ENCODE measurements around the gene PCDHA1.
"Not testable (repeated sequence)": the region's sequence is repeated elsewhere in the genome, so short reads cannot be mapped to it uniquely, and the experiment has no call there.

PCDHA1 gene

DNA sequence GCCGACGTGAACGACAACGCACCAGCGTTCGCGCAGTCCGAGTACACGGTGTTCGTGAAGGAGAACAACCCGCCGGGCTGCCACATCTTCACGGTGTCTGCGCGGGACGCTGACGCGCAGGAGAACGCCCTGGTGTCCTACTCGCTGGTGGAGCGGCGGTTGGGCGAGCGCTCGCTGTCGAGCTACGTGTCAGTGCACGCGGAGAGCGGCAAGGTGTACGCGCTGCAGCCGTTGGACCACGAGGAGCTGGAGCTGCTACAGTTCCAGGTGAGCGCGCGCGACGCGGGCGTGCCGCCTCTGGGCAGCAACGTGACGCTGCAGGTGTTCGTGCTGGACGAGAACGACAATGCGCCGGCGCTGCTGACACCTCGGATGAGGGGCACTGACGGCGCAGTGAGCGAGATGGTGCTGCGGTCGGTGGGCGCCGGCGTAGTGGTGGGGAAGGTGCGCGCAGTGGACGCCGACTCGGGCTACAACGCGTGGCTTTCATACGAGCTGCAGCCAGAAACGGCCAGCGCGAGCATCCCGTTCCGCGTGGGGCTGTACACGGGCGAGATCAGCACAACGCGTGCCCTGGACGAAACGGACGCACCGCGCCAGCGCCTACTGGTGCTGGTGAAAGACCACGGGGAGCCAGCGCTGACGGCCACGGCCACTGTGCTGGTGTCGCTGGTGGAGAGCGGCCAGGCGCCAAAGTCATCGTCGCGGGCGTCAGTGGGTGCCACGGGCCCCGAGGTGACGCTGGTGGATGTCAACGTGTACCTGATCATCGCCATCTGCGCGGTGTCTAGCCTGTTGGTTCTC is 64.1 kb downstream of the PCDHA1 start:
- not testable (repeated sequence) for DNase-seq (ENCODE audit: low spot score)

DNA sequence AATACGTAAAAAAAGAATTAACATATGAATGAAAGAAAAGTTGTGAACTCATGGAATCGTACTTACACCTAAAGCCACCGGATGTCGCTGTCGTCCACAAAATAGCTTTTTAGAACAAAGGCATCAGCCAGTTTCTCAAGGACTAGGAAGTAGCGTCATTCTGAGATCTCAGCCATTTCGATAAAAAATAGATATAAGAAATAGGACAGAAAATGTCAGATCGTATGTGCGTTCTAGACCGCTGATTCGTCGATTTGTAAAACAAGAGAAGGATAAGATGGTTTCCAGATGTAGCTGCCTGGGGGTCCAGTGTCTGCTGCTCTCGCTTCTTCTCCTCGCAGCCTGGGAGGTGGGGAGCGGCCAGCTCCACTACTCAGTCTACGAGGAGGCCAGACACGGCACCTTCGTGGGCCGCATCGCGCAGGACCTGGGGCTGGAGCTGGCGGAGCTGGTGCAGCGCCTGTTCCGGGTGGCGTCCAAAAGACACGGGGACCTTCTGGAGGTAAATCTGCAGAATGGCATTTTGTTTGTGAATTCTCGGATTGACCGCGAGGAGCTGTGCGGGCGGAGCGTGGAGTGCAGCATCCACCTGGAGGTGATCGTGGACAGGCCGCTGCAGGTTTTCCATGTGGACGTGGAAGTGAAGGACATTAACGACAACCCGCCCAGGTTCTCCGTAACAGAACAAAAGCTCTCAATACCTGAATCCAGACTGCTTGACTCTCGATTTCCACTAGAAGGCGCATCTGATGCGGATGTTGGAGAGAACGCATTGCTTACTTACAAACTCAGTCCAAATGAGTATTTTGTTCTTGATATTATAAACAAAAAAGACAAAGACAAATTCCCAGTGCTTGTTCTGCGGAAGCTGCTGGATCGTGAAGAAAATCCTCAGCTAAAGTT is 70.1 kb downstream of the PCDHA1 start, which contains the start of gene PCDHA10:
Gene PCDHA10 (plus strand): TSS at position 126 of the 903 bp plus-strand sequence. CDS start 152 bp downstream, at position 278.
- DNase-seq (ENCODE audit: low spot score): no peak

DNA sequence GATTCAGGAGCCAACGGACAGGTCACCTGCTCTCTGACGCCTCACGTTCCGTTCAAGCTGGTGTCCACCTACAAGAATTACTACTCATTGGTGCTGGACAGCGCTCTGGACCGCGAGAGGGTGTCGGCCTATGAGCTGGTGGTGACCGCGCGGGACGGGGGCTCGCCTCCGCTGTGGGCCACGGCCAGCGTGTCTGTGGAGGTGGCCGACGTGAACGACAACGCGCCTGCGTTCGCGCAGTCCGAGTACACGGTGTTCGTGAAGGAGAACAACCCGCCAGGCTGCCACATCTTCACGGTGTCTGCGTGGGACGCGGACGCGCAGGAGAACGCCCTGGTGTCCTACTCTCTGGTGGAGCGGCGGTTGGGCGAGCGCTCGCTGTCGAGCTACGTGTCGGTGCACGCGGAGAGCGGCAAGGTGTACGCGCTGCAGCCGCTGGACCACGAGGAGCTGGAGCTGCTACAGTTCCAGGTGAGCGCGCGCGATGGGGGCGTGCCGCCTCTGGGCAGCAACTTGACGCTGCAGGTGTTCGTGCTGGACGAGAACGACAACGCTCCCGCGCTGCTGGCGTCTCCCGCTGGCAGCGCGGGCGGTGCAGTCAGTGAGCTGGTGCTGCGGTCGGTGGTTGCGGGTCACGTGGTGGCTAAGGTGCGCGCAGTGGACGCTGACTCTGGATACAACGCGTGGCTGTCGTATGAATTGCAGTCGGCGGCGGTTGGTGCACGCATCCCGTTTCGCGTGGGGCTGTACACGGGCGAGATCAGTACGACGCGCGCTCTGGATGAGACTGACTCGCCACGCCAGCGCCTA is 71.4 kb downstream of the PCDHA1 start:
- no peak for DNase-seq (ENCODE audit: low spot score)

DNA sequence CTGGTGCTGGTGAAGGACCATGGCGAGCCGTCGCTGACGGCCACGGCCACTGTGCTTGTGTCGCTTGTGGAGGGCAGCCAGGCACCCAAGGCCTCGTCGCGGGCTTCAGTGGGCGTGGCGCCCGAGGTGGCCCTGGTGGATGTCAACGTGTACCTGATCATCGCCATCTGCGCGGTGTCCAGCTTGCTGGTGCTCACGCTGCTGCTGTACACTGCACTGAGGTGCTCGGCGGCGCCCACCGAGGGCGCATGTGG is 72.0 kb downstream of the PCDHA1 start:
- DNase-seq (ENCODE audit: low spot score): no peak

DNA sequence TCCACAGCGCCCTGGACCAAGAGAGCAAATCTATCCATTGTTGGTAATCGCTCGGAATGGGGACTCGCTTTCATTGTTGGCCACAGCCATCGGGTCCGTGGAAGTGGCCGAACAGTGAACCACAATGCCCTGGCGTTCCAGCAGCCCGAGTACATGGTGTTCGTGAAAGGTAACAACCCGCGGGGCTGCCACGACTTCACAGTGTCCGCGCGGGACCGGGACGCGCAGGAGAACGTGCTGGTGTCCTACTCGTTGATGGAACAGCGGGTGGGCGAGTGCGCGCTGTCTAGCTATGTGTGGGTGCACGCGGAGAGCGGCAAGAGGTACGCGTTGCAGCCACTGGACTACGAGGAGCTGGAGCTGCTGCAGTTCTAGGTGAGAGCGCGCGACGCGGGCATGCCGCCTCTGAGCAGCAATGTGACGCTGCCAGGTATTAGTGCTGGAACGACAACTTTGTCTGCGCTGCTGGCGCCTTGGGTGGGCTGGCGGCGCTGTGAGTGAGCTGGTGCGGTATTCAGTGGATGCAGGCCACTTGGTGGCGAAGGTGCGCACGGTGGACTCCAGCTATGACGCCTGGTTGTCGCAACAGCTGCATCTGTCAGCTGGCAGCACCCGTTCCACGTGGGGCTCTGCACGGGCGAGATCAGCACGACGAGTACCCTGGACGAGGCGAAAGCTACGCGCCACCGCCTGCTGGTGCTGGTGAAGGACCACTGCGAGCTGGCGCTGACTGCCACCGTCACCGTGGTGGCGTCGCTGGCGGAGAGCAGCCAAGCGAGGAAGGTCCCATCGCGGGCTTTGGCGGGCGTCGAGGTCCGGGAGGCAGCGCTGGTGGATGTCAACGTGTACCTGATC is 76.7 kb downstream of the PCDHA1 start:
- DNase-seq (ENCODE audit: low spot score): no peak

DNA sequence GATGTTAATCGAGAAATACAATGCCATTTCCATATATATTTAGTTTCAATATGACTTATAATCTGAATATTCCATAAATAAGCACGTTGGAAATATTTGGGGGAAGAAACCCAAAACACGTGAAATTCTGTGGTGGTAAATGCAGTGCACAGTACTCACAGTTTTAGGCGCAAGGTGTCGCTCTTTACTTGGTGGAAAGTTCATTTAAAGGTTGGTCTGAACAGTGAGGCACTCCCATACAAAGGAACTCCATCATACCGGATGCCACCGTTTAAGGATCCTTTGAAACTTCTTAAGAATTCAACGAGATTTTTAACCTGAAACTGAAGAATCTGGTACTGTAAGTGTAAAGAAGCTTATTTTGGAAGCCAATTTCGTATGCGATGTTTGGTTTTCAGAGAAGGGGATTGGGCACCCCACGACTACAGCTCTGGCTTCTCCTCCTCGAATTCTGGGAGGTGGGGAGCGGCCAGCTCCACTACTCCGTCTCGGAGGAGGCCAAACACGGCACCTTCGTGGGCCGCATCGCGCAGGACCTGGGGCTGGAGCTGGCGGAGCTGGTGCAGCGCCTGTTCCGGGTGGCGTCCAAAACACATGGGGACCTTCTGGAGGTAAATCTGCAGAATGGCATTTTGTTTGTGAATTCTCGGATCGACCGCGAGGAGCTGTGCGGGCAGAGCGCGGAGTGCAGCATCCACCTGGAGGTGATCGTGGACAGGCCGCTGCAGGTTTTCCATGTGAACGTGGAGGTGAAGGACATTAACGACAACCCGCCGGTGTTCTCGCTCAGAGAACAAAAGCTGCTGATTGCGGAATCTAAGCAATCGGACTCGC is 83.0 kb downstream of the PCDHA1 start, which contains the start of gene PCDHA11:
Gene PCDHA11 (plus strand): TSS at position 237 of the 834 bp plus-strand sequence. CDS start 147 bp downstream, at position 384.
- no peak for DNase-seq (ENCODE audit: low spot score)

DNA sequence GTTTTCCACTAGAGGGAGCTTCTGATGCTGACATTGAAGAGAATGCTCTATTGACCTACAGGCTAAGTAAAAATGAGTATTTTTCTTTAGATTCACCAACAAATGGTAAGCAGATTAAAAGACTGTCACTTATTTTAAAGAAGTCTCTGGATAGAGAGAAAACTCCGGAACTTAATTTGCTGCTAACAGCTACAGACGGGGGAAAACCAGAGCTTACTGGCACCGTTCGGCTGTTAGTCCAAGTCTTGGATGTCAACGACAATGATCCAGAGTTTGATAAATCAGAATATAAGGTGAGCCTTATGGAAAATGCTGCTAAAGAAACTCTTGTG is 83.6 kb downstream of the PCDHA1 start:
- DNase-seq (ENCODE audit: low spot score): no peak

DNA sequence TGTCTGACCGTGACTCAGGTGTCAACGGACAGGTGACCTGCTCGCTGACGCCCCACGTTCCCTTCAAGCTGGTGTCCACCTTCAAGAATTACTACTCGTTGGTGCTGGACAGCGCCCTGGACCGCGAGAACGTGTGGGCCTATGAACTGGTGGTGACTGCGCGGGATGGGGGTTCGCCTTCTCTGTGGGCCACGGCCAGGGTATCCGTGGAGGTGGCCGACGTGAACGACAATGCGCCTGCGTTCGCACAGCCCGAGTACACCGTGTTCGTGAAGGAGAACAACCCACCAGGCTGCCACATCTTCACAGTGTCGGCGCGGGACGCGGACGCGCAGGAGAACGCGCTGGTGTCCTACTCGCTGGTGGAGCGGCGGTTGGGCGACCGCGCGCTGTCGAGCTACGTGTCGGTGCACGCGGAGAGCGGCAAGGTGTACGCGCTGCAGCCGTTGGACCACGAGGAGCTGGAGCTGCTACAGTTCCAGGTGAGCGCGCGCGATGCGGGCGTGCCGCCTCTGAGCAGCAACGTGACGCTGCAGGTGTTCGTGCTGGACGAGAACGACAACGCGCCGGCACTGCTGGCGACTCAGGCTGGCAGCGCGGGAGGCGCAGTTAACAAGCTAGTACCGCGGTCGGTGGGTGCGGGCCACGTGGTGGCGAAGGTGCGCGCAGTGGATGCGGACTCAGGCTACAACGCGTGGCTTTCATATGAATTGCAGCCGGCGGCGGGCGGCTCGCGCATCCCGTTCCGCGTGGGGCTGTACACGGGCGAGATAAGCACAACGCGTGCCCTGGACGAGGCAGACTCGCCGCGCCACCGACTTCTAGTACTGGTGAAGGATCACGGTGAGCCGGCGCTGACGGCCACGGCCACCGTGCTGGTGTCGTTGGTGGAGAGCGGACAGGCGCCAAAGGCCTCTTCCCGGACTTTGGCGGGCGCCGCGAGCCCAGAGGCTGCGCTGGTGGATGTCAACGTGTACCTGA is 84.6 kb downstream of the PCDHA1 start:
- DNase-seq (ENCODE audit: low spot score): no peak

DNA sequence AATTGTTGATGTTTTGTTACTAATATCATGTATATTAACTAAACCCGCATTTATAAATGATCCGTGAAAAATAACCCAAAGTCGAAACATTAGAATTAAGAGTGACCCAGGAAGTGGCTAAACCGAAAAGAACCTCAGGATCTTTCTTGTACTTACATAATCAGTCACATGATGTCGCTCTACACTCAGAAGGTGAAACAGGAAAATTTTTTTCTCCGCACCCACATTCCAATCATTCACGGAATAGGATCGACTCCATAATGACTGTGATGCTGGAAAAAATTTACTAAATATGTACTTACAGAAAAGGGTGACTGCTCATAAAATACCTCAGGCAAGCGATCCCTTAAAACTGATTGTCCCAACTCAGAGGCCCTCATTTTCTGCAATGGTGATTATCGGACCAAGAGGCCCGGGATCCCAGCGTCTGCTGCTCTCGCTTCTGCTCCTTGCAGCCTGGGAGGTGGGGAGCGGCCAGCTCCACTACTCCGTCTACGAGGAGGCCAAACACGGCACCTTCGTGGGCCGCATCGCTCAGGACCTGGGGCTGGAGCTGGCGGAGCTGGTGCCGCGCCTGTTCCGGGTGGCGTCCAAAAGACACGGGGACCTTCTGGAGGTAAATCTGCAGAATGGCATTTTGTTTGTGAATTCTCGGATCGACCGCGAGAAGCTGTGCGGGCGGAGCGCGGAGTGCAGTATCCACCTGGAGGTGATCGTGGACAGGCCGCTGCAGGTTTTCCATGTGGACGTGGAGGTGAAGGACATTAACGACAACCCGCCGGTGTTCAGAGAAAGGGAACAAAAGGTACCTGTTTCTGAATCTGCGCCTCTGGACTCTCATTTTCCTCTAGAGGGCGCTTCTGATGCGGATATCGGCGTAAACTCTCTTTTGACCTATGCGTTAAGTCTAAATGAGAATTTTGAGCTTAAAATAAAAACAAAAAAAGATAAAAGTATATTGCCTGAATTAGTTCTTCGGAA is 89.4 kb downstream of the PCDHA1 start, which contains the start of gene PCDHA12:
Gene PCDHA12 (plus strand): TSS at position 224 of the 981 bp plus-strand sequence. CDS start 165 bp downstream, at position 389.
- DNase-seq (ENCODE audit: low spot score): no peak

DNA sequence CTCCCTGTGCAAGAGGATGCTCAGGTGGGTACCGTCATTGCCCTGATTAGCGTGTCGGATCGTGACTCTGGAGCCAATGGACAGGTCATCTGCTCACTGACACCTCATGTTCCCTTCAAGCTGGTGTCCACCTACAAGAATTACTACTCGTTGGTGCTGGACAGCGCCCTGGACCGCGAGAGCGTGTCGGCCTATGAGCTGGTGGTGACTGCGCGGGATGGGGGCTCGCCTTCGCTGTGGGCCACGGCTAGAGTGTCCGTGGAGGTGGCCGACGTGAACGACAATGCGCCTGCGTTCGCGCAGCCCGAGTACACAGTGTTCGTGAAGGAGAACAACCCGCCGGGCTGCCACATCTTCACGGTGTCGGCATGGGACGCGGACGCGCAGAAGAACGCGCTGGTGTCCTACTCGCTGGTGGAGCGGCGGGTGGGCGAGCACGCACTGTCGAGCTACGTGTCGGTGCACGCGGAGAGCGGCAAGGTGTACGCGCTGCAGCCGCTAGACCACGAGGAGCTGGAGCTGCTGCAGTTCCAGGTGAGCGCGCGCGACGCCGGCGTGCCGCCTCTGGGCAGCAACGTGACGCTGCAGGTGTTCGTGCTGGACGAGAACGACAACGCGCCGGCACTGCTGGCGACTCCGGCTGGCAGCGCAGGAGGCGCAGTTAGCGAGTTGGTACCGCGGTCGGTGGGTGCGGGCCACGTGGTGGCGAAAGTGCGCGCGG is 90.8 kb downstream of the PCDHA1 start:
- DNase-seq (ENCODE audit: low spot score): not testable (repeated sequence)

DNA sequence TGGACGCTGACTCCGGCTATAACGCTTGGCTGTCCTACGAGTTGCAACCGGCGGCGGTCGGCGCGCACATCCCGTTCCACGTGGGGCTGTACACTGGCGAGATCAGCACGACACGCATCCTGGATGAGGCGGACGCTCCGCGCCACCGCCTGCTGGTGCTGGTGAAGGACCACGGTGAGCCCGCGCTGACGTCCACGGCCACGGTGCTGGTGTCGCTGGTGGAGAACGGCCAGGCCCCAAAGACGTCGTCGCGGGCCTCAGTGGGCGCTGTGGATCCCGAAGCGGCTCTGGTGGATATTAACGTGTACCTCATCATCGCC is 91.3 kb downstream of the PCDHA1 start:
- DNase-seq (ENCODE audit: low spot score): no peak

DNA sequence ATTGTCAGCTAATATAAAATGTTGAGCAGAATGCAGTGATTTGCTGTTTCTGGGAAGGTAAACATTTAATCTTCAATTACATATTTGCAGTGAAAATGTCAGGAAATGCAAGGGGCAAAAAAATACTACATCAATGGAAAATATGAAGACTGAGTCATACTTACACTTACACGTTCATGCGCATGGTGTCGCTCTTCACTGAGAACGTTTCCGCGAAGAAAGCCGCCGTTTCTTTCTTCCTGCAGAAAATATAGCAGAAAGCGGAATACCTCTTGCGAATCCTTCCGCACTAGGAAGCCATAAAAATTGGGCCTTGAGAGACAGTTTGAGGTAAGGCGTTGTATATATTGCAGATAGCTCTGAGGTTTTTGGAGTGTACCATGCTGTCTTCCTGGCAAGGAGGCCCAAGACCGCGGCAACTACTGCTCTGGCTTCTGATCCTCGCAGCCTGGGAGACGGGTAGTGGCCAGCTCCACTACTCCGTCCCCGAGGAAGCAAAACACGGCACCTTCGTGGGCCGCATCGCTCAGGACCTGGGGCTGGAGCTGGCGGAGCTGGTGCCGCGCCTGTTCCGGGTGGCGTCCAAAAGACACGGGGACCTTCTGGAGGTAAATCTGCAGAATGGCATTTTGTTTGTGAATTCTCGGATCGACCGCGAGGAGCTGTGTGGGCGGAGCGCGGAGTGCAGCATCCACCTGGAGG is 96.1 kb downstream of the PCDHA1 start, which contains the start of gene PCDHA13:
Gene PCDHA13 (plus strand): TSS at position 236 of the 702 bp plus-strand sequence. CDS start 145 bp downstream, at position 381.
- no peak for DNase-seq (ENCODE audit: low spot score)

DNA sequence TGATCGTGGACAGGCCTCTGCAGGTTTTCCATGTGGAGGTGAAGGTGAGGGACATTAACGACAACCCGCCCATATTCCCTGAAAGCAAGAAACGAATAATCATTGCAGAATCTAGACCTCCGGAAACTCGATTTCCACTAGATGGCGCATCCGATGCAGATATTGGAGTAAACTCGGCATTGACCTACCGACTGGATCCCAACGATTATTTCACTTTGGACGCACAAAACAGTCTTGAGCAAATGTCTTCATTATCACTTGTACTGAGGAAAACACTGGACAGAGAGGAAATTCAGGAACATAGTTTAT is 96.6 kb downstream of the PCDHA1 start:
- no peak for DNase-seq (ENCODE audit: low spot score)

DNA sequence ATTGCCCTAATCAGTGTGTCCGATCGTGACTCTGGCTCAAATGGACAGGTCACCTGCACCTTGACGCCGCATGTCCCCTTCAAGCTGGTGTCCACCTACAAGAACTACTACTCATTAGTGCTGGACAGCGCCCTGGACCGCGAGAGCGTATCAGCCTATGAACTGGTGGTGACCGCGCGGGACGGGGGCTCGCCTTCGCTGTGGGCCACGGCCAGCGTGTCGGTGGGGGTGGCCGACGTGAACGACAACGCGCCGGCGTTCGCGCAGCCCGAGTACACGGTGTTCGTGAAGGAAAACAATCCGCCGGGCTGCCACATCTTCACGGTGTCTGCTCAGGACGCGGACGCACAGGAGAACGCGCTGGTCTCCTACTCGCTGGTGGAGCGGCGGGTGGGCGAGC is 97.4 kb downstream of the PCDHA1 start:
- no peak for DNase-seq (ENCODE audit: low spot score)

DNA sequence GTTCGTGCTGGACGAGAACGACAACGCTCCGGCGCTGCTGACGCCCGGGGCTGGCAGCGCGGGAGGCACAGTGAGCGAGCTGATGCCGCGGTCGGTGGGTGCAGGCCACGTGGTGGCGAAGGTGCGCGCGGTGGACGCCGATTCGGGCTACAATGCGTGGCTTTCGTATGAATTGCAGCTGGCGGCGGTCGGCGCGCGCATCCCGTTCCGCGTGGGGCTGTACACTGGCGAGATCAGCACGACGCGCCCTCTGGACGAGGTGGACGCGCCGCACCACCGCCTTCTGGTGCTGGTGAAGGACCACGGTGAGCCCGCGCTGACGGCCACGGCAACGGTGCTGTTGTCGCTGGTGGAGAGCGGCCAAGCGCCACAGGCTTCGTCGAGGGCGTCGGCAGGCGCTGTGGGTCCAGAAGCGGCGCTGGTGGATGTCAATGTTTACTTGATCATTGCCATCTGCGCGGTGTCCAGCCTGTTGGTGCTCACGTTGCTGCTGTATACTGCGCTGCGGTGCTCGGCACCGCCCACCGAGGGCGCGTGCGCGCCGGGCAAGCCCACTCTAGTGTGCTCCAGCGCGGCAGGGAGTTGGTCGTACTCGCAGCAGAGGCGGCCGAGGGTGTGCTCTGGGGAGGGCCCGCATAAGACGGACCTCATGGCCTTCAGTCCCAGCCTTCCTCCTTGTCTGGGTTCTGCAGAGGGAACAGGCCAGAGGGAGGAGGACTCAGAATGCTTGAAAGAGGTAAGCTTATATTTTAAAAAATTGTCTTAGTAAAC is 98.2 kb downstream of the PCDHA1 start:
- DNase-seq (ENCODE audit: low spot score): no peak

DNA sequence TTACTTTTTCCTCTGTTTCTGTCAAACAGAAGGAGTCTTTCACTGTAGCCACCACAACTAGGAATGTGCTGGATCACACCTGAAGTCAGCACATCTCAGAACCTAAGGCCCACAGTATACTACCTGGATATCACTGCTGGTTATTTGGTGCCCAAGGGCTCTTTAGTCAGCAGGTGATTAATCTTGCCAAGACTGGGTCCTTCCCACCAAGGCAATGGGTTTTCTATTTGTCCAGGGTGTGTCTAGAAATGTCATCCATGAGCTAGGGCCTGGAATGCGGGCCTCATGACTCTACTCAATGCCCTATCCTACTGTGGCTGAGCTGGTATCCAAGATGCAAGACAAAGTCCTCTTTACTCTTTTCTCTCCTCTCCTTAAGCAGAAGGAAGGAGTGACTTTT is 130.4 kb downstream of the PCDHA1 start:
- no peak for DNase-seq (ENCODE audit: low spot score)

All from CD4-positive, alpha-beta T cell treated with Interleukin-15 for 4 hours (primary cell).